Measurements from ENCODE around the gene UBR3. TPM values are rescaled to one million over a fixed set of nuclear protein-coding genes. Genes with fewer than 3 reads are reported as not detected.

Gene UBR3
- total RNA-seq, 1 experiment from 2014 or later = 48.9 TPM

GRCh38 chr2:169980643-169981042, 153.4 kb downstream of the UBR3 start:
- Histone ChIP-seq H3K36me3 (ENCODE audit: insufficient read depth, low read length, poor library complexity, severe bottlenecking) (no peaks in the 10 kb centered on the region), H3K4me3 (ENCODE audit: low read depth, low read length, poor library complexity, severe bottlenecking) (no peak overlapping the region), H3K27ac (ENCODE audit: low read depth, low read length, poor library complexity, severe bottlenecking) (no peak overlapping the region), H3K27me3 (replicated peaks; ENCODE audit: insufficient read depth, low read depth, low read length, poor library complexity) (no peaks in the 10 kb centered on the region), H3K9me3 (ENCODE audit: low read depth, low read length, poor library complexity, severe bottlenecking) (peaks cover 12% of the 10 kb centered on the region), H3K4me1 (ENCODE audit: insufficient read depth, low read length, poor library complexity, severe bottlenecking) (no peaks in the 10 kb centered on the region)
- CTCF ChIA-PET = no interaction called here
- TF ChIP-seq, protein P1, sequence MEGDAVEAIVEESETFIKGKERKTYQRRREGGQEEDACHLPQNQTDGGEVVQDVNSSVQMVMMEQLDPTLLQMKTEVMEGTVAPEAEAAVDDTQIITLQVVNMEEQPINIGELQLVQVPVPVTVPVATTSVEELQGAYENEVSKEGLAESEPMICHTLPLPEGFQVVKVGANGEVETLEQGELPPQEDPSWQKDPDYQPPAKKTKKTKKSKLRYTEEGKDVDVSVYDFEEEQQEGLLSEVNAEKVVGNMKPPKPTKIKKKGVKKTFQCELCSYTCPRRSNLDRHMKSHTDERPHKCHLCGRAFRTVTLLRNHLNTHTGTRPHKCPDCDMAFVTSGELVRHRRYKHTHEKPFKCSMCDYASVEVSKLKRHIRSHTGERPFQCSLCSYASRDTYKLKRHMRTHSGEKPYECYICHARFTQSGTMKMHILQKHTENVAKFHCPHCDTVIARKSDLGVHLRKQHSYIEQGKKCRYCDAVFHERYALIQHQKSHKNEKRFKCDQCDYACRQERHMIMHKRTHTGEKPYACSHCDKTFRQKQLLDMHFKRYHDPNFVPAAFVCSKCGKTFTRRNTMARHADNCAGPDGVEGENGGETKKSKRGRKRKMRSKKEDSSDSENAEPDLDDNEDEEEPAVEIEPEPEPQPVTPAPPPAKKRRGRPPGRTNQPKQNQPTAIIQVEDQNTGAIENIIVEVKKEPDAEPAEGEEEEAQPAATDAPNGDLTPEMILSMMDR (conservative IDR thresholded peaks at IDR 0.05; ENCODE audit: low read depth, low read length) = no peak
- TF ChIP-seq EZH2 (IDR thresholded peaks at IDR 0.05; ENCODE audit: borderline replicate concordance, low read depth, low read length, poor library complexity, severe bottlenecking) = no peak
- BruUV-seq (replicated peaks) = no TSS peak
- no peak for DNase-seq (ENCODE audit: low spot score)
- POLR2A ChIA-PET (ENCODE audit: low non-redundant PET) = no interaction called here
- intact Hi-C loops (cut with micrococcal nuclease; ENCODE audit: unreplicated experiment) = no loop called here

DNA sequence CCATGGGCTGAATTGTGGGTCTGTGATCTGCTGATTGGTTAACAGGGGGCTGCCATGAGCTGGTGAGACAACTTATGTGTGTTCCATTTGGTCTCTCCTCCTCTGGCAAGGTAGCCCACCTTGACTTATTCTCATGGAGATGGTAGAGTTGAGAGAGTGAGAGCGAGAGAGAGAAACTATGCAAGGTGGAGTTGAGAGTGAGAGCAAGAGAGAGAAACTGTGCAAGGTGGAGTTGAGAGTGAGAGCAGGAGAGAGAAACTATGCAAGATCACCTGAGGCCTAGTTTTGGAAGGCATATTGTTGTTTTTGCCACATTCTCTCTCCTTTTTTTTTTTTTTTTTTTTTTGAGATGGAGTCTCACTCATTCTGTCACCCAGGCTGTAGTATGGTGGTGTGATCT, 155.7 kb downstream of the UBR3 start:
- DNase-seq (ENCODE audit: low spot score) = no peak
- ChIA-PET POLR2A (ENCODE audit: low non-redundant PET) (no interaction called here), CTCF (no interaction called here)
- no peaks in the 10 kb centered on the region for H3K36me3 ChIP-seq (ENCODE audit: insufficient read depth, low read length, poor library complexity, severe bottlenecking)
- no peaks in the 10 kb centered on the region for H3K9me3 ChIP-seq (ENCODE audit: low read depth, low read length, poor library complexity, severe bottlenecking)
- H3K4me1 ChIP-seq (ENCODE audit: insufficient read depth, low read length, poor library complexity, severe bottlenecking) = no peaks in the 10 kb centered on the region
- H3K4me3 ChIP-seq (ENCODE audit: low read depth, low read length, poor library complexity, severe bottlenecking) = no peak overlapping the region
- intact Hi-C loops (cut with micrococcal nuclease; ENCODE audit: unreplicated experiment) = no loop called here
- H3K27ac ChIP-seq (ENCODE audit: low read depth, low read length, poor library complexity, severe bottlenecking) = no peak overlapping the region
- TF ChIP-seq EZH2 (IDR thresholded peaks at IDR 0.05; ENCODE audit: borderline replicate concordance, low read depth, low read length, poor library complexity, severe bottlenecking) = no peak
- TF ChIP-seq, protein P1 (conservative IDR thresholded peaks at IDR 0.05; ENCODE audit: low read depth, low read length) = no peak
- no peaks in the 10 kb centered on the region for H3K27me3 ChIP-seq (replicated peaks; ENCODE audit: insufficient read depth, low read depth, low read length, poor library complexity)
- no TSS peak for BruUV-seq (replicated peaks)

- H3K9me3 ChIP-seq (ENCODE audit: low read depth, low read length, poor library complexity, severe bottlenecking) = no peaks in the 10 kb centered on the region
- TF ChIP-seq EZH2 (IDR thresholded peaks at IDR 0.05; ENCODE audit: borderline replicate concordance, low read depth, low read length, poor library complexity, severe bottlenecking) = no peak
- TF ChIP-seq, protein P1 (conservative IDR thresholded peaks at IDR 0.05; ENCODE audit: low read depth, low read length) = no peak
- no peak overlapping the region for H3K4me3 ChIP-seq (ENCODE audit: low read depth, low read length, poor library complexity, severe bottlenecking)
- no TSS peak for BruUV-seq (replicated peaks)
- H3K27ac ChIP-seq (ENCODE audit: low read depth, low read length, poor library complexity, severe bottlenecking) = no peak overlapping the region
- intact Hi-C loops (cut with micrococcal nuclease; ENCODE audit: unreplicated experiment) = no loop called here
- POLR2A ChIA-PET (ENCODE audit: low non-redundant PET) = no interaction called here
- no peak for DNase-seq (ENCODE audit: low spot score)
- no peaks in the 10 kb centered on the region for H3K4me1 ChIP-seq (ENCODE audit: insufficient read depth, low read length, poor library complexity, severe bottlenecking)
- no peaks in the 10 kb centered on the region for H3K27me3 ChIP-seq (replicated peaks; ENCODE audit: insufficient read depth, low read depth, low read length, poor library complexity)
- no peaks in the 10 kb centered on the region for H3K36me3 ChIP-seq (ENCODE audit: insufficient read depth, low read length, poor library complexity, severe bottlenecking)
- CTCF ChIA-PET = no interaction called here
Measured at GRCh38 chr2:169983506-169983905, 156.3 kb downstream of the UBR3 start.

Measured in A673 (cell line).